ENCODE data around the gene KANSL3. TPM values are rescaled to one million over a fixed set of nuclear protein-coding genes. Genes with fewer than 3 reads are reported as not detected.

KANSL3 gene
- total RNA-seq, 2 donors from 2014 or later: 59.8 to 66.9 TPM

DNA sequence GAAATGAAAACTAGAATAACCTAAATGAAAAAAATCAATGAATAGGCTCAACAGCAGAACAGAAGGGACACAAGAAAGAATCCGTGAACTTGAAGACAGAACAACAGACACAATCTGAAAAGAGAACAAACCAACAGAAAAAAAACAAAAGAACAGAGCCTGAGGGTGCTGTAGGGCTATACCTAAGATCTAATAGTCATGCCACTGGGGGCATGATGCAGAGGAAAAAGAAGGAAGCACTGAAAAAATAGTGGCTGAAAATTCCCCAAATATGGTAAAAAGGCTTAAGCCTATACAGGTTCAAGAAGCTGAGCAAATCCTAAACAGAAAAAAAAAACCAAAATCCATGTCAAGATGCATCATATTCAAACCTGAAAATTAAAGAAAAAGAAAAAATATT lies 50.3 kb downstream of the KANSL3 start:
- peak overlapping the region; percentile 92 for H3K27ac Mint-ChIP-seq
- no peak overlapping the region for H3K4me3 Mint-ChIP-seq
- H3K36me3 Mint-ChIP-seq (ENCODE audit: insufficient read depth in 2 of 2): peaks cover 5 to 16% of the 10 kb centered on the region in 2 donors
- H3K9me3 Mint-ChIP-seq: no peaks in the 10 kb centered on the region
- DNase-seq (no peak), ATAC-seq (replicated peaks in 1 of 2) (no peak)
- H3K4me1 Mint-ChIP-seq (ENCODE audit: low read depth): peaks cover 11% of the 10 kb centered on the region
- no peaks in the 10 kb centered on the region for H3K27me3 Mint-ChIP-seq (ENCODE audit: low read depth)

- Mint-ChIP-seq H3K4me3 (no peak overlapping the region), H3K27me3 (ENCODE audit: low read depth) (no peaks in the 10 kb centered on the region), H3K27ac (no peak overlapping the region), H3K9me3 (no peaks in the 10 kb centered on the region), H3K4me1 (ENCODE audit: low read depth) (peaks cover 11% of the 10 kb centered on the region), H3K36me3 (ENCODE audit: insufficient read depth in 2 of 2) (peaks cover 2 to 8% of the 10 kb centered on the region in 2 donors)
- no peak for ATAC-seq (replicated peaks in 1 of 2)
- DNase-seq: no peak
Observed at GRCh38 chr2:96584017-96584416, 54.1 kb downstream of the KANSL3 start.

DNA sequence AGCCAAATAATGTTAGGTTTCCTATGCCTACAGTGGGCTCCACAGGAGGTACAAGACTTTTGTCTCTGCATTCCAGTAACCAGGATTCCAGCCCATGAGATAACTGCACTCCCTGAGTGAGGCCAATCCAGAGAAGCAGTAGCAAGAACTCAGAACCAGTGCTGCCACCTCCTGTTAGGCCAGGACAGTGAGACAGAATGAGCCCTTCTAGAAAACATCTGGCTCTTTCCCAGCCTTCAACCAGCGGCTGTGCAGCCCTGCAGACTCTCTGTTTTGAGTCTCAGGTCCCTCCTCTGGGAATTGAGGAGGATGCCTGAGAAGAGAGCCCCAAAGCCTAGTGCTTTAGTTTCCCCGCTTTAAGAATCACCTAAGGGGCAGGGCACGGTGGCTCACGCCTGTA lies 57.3 kb downstream of the KANSL3 start:
- no peak overlapping the region for H3K4me3 Mint-ChIP-seq
- H3K4me1 Mint-ChIP-seq (ENCODE audit: low read depth): no peaks in the 10 kb centered on the region
- H3K36me3 Mint-ChIP-seq (ENCODE audit: insufficient read depth in 2 of 2): peaks cover 0 to 5% of the 10 kb centered on the region in 2 donors
- no peaks in the 10 kb centered on the region for H3K27me3 Mint-ChIP-seq (ENCODE audit: low read depth)
- no peaks in the 10 kb centered on the region for H3K9me3 Mint-ChIP-seq
- DNase-seq: no peak
- H3K27ac Mint-ChIP-seq: no peak overlapping the region
- ATAC-seq (replicated peaks in 1 of 2): no peak

- no peak for ATAC-seq (replicated peaks in 1 of 2)
- no peak overlapping the region for H3K27ac Mint-ChIP-seq
- no peak for DNase-seq
- H3K4me3 Mint-ChIP-seq: no peak overlapping the region
- no peaks in the 10 kb centered on the region for H3K27me3 Mint-ChIP-seq (ENCODE audit: low read depth)
- H3K9me3 Mint-ChIP-seq: no peaks in the 10 kb centered on the region
- no peaks in the 10 kb centered on the region for H3K4me1 Mint-ChIP-seq (ENCODE audit: low read depth)
- no peaks in the 10 kb centered on the region for H3K36me3 Mint-ChIP-seq (ENCODE audit: insufficient read depth in 2 of 2)
Observed at GRCh38 chr2:96579422-96579821, 58.7 kb downstream of the KANSL3 start.

GRCh38 chr2:96578731-96579130 lies 59.4 kb downstream of the KANSL3 start:
- ATAC-seq (replicated peaks in 1 of 2) (no peak), DNase-seq (no peak)
- Mint-ChIP-seq H3K9me3 (no peaks in the 10 kb centered on the region), H3K27me3 (ENCODE audit: low read depth) (no peaks in the 10 kb centered on the region), H3K36me3 (ENCODE audit: insufficient read depth in 2 of 2) (no peaks in the 10 kb centered on the region), H3K4me3 (no peak overlapping the region), H3K27ac (no peak overlapping the region), H3K4me1 (ENCODE audit: low read depth) (no peaks in the 10 kb centered on the region)

DNA sequence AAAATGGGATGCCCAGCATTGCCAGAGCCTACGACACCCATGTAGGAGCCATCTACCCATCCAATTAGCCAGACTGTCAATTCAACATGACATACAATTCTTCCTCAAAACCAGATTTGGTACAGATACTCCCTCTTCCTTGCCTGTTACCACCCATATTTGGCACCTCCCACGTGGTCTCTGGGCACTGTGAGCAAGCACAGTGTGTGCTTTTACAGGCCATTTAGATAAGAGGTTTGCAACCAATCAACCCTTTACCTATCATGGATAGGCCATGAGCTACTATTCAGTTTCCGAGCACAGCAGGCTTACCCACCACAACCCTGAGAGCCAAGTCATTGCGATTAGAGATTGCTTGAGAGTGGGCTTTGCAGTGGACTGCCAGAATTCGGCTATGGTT lies 60.6 kb downstream of the KANSL3 start:
- Mint-ChIP-seq H3K4me1 (ENCODE audit: low read depth) (no peaks in the 10 kb centered on the region), H3K4me3 (no peak overlapping the region), H3K27ac (no peak overlapping the region), H3K9me3 (no peaks in the 10 kb centered on the region), H3K36me3 (ENCODE audit: insufficient read depth in 2 of 2) (no peaks in the 10 kb centered on the region), H3K27me3 (ENCODE audit: low read depth) (no peaks in the 10 kb centered on the region)
- DNase-seq (no peak), ATAC-seq (replicated peaks in 1 of 2) (no peak)

GRCh38 chr2:96575785-96576456 lies 62.2 kb downstream of the KANSL3 start:
- DNase-seq (no peak), ATAC-seq (replicated peaks in 1 of 2) (no peak)
- no peaks in the 10 kb centered on the region for H3K4me1 Mint-ChIP-seq (ENCODE audit: low read depth)
- no peak overlapping the region for H3K27ac Mint-ChIP-seq
- no peaks in the 10 kb centered on the region for H3K27me3 Mint-ChIP-seq (ENCODE audit: low read depth)
- no peaks in the 10 kb centered on the region for H3K9me3 Mint-ChIP-seq
- H3K36me3 Mint-ChIP-seq (ENCODE audit: insufficient read depth in 2 of 2): no peaks in the 10 kb centered on the region
- H3K4me3 Mint-ChIP-seq: no peak overlapping the region

GRCh38 chr2:96574364-96574763 lies 63.7 kb downstream of the KANSL3 start:
- Mint-ChIP-seq H3K4me1 (ENCODE audit: low read depth) (no peaks in the 10 kb centered on the region), H3K4me3 (no peak overlapping the region), H3K27me3 (ENCODE audit: low read depth) (no peaks in the 10 kb centered on the region), H3K9me3 (no peaks in the 10 kb centered on the region), H3K27ac (no peak overlapping the region), H3K36me3 (ENCODE audit: insufficient read depth in 2 of 2) (no peaks in the 10 kb centered on the region)
- ATAC-seq (replicated peaks in 1 of 2) (no peak), DNase-seq (no peak)

DNA sequence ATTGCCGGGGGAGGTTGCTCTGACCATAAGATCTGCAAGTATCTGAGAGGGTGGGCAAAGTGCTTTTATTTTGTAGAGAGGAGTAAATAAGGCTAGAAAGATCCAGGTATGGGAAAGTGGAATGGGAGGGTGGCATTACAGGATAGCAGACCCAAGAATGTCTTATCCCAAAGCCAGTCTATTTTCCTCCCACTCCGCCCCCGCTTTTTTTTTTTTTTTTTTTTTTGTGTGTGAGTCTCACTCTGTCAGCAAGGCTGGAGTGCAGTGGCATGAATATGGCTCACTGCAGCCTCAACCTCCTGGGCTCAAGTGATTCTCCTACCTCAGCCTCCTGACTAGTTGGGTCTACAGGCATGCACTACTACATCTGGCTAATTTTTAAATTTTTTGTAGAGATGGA lies 70.0 kb downstream of the KANSL3 start:
- no peaks in the 10 kb centered on the region for H3K36me3 Mint-ChIP-seq (ENCODE audit: insufficient read depth in 2 of 2)
- DNase-seq (no peak), ATAC-seq (replicated peaks in 1 of 2) (no peak)
- H3K4me3 Mint-ChIP-seq: no peak overlapping the region
- H3K4me1 Mint-ChIP-seq (ENCODE audit: low read depth): no peaks in the 10 kb centered on the region
- H3K27ac Mint-ChIP-seq: no peak overlapping the region
- no peaks in the 10 kb centered on the region for H3K27me3 Mint-ChIP-seq (ENCODE audit: low read depth)
- H3K9me3 Mint-ChIP-seq: no peaks in the 10 kb centered on the region

- no peaks in the 10 kb centered on the region for H3K36me3 Mint-ChIP-seq (ENCODE audit: insufficient read depth in 2 of 2)
- no peaks in the 10 kb centered on the region for H3K9me3 Mint-ChIP-seq
- no peaks in the 10 kb centered on the region for H3K27me3 Mint-ChIP-seq (ENCODE audit: low read depth)
- no peak for ATAC-seq (replicated peaks in 1 of 2)
- no peak overlapping the region for H3K4me3 Mint-ChIP-seq
- no peak overlapping the region for H3K27ac Mint-ChIP-seq
- DNase-seq: no peak
- H3K4me1 Mint-ChIP-seq (ENCODE audit: low read depth): no peaks in the 10 kb centered on the region
Observed at GRCh38 chr2:96565111-96565510, 73.0 kb downstream of the KANSL3 start.

GRCh38 chr2:96564563-96564962 lies 73.5 kb downstream of the KANSL3 start:
- ATAC-seq (replicated peaks in 1 of 2): no peak

GRCh38 chr2:96564026-96564425 lies 74.1 kb downstream of the KANSL3 start:
- Mint-ChIP-seq H3K4me3 (no peak overlapping the region), H3K36me3 (ENCODE audit: insufficient read depth in 2 of 2) (no peaks in the 10 kb centered on the region), H3K27me3 (ENCODE audit: low read depth) (no peaks in the 10 kb centered on the region), H3K9me3 (no peaks in the 10 kb centered on the region), H3K27ac (no peak overlapping the region), H3K4me1 (ENCODE audit: low read depth) (no peaks in the 10 kb centered on the region)
- DNase-seq (no peak), ATAC-seq (replicated peaks in 1 of 2) (peak in 1 of 2 donors; percentile 3)

More at GRCh38 chr2:96564563-96564962, 73.5 kb downstream of the KANSL3 start:
- Mint-ChIP-seq H3K9me3 (no peaks in the 10 kb centered on the region), H3K4me3 (no peak overlapping the region), H3K4me1 (ENCODE audit: low read depth) (no peaks in the 10 kb centered on the region), H3K27me3 (ENCODE audit: low read depth) (no peaks in the 10 kb centered on the region), H3K36me3 (ENCODE audit: insufficient read depth in 2 of 2) (no peaks in the 10 kb centered on the region), H3K27ac (no peak overlapping the region)
- no peak for DNase-seq

DNA sequence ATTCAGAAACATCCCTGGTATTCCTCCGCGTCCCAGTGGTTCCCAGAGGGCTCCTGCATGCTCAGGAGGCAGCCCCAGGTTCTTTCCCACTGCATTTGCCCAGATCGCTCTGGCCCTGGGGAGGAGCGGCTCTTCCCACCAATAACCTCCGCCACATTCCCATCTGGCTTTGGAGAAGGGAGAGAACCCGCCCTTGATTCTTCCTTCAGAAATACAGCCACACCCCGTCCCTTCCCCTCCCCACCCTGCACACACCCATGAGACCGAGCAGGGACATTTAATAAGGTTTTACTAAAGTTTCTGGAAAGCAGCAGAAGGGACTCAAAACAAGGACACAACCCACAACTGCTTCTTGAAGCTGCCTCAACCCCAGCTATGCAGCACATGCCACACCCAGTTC lies 79.6 kb downstream of the KANSL3 start:
- ATAC-seq (replicated peaks in 1 of 2): no peak
- DNase-seq: no peak
- H3K27ac Mint-ChIP-seq: peak overlapping the region; percentile 83
- no peaks in the 10 kb centered on the region for H3K27me3 Mint-ChIP-seq (ENCODE audit: low read depth)
- H3K4me3 Mint-ChIP-seq: no peak overlapping the region
- peaks cover 9 to 11% of the 10 kb centered on the region in 2 donors for H3K36me3 Mint-ChIP-seq (ENCODE audit: insufficient read depth in 2 of 2)
- H3K4me1 Mint-ChIP-seq (ENCODE audit: low read depth): peaks cover 40% of the 10 kb centered on the region
- H3K9me3 Mint-ChIP-seq: peaks cover 2 to 11% of the 10 kb centered on the region in 2 donors

- H3K27ac Mint-ChIP-seq: peak overlapping the region; percentile 83
- peaks cover 44% of the 10 kb centered on the region for H3K4me1 Mint-ChIP-seq (ENCODE audit: low read depth)
- peaks cover 2 to 11% of the 10 kb centered on the region in 2 donors for H3K9me3 Mint-ChIP-seq
- no peak overlapping the region for H3K4me3 Mint-ChIP-seq
- no peaks in the 10 kb centered on the region for H3K27me3 Mint-ChIP-seq (ENCODE audit: low read depth)
- peaks cover 10 to 11% of the 10 kb centered on the region in 2 donors for H3K36me3 Mint-ChIP-seq (ENCODE audit: insufficient read depth in 2 of 2)
- ATAC-seq (replicated peaks in 1 of 2): no peak
- DNase-seq: no peak
Observed at GRCh38 chr2:96558061-96558460, 80.1 kb downstream of the KANSL3 start.

All from activated T-cell treated with anti-CD3 and anti-CD28 coated beads, Interleukin-2, amount 50 U/mL, for 72 hours (primary cell).